AG04449 (cell line): Measurements from ENCODE around the gene ANKS1B.

ENCODE experiments used
- CTCF ChIA-PET: fragments of 350-600 bp; formaldehyde crosslinking; extraction: SDS; loops from one replicate; lab custom pipeline; 2021; ENCODE audit warnings: antibody characterized with exemption; lab: Yijun Ruan, JAX
- POLR2A ChIA-PET: fragments of 400-600, 350-600 bp; formaldehyde crosslinking; extraction: SDS; loops from one replicate; lab custom pipeline; 2020; ENCODE audit warnings: antibody characterized with exemption, inconsistent platforms; lab: Yijun Ruan, JAX
- DNase-seq: peaks from one replicate; pipeline ENCODE4 v3.0.0-alpha.2; 2010; ENCODE audit warnings: low read depth, low spot score
- H3K4me3 ChIP-seq: 2 replicates; pipeline ENCODE4 v1.5.1; 2011; ENCODE audit warnings: low read depth, mild to moderate bottlenecking, control low read depth, low read length
- TF ChIP-seq, protein P1 (sequence below): IDR thresholded peaks from one replicate; pipeline ENCODE4 v1.5.1; 2011; ENCODE audit warnings: mild to moderate bottlenecking, moderate library complexity, low read length, control low read depth, inconsistent platforms; ENCODE audit not compliant: insufficient read depth; ENCODE audit errors: missing control alignments

Gene ANKS1B

GRCh38 chr12:99957866-99958466 is 26.8 kb downstream of the ANKS1B start:
- POLR2A ChIA-PET: no interaction called here

GRCh38 chr12:99954724-99955123 is 30.0 kb downstream of the ANKS1B start:
- ChIA-PET POLR2A (no interaction called here), CTCF (no interaction called here)
- H3K4me3 ChIP-seq: no peak overlapping the region
- TF ChIP-seq, protein P1, sequence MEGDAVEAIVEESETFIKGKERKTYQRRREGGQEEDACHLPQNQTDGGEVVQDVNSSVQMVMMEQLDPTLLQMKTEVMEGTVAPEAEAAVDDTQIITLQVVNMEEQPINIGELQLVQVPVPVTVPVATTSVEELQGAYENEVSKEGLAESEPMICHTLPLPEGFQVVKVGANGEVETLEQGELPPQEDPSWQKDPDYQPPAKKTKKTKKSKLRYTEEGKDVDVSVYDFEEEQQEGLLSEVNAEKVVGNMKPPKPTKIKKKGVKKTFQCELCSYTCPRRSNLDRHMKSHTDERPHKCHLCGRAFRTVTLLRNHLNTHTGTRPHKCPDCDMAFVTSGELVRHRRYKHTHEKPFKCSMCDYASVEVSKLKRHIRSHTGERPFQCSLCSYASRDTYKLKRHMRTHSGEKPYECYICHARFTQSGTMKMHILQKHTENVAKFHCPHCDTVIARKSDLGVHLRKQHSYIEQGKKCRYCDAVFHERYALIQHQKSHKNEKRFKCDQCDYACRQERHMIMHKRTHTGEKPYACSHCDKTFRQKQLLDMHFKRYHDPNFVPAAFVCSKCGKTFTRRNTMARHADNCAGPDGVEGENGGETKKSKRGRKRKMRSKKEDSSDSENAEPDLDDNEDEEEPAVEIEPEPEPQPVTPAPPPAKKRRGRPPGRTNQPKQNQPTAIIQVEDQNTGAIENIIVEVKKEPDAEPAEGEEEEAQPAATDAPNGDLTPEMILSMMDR: no peak
- no peak for DNase-seq

More at GRCh38 chr12:99957866-99958466, 26.8 kb downstream of the ANKS1B start:
- no peak overlapping the region for H3K4me3 ChIP-seq
- DNase-seq: no peak
- TF ChIP-seq, protein P1: no peak
- CTCF ChIA-PET: no interaction called here

DNA sequence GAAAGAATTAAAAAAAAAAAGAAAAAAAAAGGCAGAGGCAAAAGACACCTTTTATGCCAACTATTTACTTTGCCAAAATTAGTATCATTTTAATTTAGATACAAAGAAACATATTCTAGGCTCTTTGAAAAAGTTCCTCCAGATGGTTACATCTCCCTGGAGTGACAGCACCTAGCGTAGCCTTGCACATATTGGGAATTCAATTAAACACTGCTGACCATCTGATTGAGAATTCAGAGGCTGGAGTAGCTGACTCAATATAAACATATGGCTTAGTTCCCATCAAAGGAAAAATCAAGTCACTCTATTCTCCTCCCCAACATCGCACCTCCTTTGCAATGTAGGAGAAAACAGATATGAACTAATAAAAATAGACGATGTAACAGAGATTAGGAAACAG is 36.4 kb downstream of the ANKS1B start:
- no peak for DNase-seq
- POLR2A ChIA-PET: no interaction called here
- CTCF ChIA-PET: no interaction called here
- TF ChIP-seq, protein P1: no peak
- H3K4me3 ChIP-seq: no peak overlapping the region

- CTCF ChIA-PET: no interaction called here
- DNase-seq: no peak
- TF ChIP-seq, protein P1: no peak
- H3K4me3 ChIP-seq: no peak overlapping the region
- POLR2A ChIA-PET: no interaction called here
Observed at GRCh38 chr12:99946131-99946530, 38.6 kb downstream of the ANKS1B start.

DNA sequence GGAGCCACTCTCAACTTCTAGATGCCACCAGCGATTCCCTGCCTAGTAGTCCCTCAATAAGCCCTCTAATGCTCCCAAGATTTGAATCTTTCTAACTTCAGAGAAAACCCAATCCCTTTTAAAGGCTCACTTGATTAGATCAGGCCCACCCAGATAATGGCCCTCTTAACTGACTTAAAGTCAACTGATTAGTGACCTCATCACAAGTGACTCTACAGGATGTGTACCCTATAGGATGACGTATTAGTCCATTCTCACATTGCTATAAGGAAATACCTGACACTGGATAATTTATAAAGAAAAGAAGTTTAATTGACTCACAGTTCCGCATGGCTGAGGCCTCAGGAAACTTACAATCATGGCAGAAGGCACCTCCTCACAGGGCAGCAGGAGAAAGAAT is 49.1 kb downstream of the ANKS1B start:
- ChIA-PET POLR2A (no interaction called here), CTCF (no interaction called here)
- DNase-seq: no peak
- H3K4me3 ChIP-seq: no peak overlapping the region
- TF ChIP-seq, protein P1: no peak

DNA sequence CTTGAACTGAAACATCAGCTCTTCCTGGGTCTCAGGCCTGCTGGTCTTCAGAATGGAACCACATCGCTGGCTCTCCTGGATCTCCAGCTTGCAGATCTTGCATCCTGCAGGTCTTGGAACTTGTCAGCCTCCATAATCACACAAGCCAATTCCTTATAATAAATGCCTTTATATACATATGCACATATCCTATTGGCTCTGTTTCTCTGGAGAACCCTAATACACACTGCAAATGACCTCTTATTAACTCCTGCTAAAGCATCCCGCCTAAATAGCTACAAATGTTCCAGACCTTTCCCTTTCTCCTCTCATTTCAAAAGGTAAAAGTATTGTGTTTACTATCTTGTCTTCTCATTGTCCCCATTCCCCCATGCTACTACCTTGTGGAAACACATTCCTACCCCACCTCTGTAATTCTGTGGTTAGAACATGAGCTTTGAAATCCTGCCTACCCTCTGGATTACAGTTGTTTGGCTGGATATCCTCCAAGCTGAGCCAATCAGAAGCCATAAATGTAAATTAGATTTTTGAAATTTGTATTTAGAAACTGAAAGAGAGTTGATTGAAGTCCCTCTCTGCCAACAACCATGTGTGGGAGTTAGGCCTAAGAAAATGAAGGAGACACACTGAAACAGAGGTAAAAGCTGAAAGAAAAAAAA is 58.1 kb downstream of the ANKS1B start:
- TF ChIP-seq, protein P1: no peak
- H3K4me3 ChIP-seq: no peak overlapping the region
- POLR2A ChIA-PET: no interaction called here
- no peak for DNase-seq
- CTCF ChIA-PET: interaction anchor here (1.0 kb wide), 1 partner anchor 16 kb away, joined by 3 read pairs; no protein-coding TSS in a partner anchor
